DMS153 treated with DMSO at 0.1 percent for 48 hours (cell line): ENCODE data around the gene RHOG.

Source experiments
- DNase-seq: peaks from one replicate; lab custom pipeline; 2025; ENCODE audit not compliant: unreplicated experiment; lab: John Stamatoyannopoulos, UW

The RHOG gene

DNA sequence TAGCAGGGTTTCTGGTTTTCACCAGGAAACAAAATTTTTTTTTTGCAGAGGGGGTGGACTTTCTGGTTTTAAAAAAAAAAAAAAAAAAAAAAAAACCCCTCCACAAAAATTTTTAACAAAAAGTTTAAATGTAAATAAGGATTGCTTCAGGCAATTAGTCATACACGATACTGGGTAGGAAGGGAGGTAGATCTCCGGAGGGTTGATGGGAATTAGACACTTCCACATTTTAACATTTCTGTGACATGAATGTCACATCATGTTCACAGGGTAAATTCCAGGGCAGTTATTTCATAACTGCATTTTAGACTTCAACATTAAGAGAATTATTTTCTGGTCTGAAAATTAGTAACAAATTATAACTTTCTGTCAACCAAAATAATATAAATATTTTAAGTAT, 59.3 kb downstream of the RHOG start:
- no peak for DNase-seq
